ENCODE measurements around the gene TCF7.

TCF7 gene

DNA sequence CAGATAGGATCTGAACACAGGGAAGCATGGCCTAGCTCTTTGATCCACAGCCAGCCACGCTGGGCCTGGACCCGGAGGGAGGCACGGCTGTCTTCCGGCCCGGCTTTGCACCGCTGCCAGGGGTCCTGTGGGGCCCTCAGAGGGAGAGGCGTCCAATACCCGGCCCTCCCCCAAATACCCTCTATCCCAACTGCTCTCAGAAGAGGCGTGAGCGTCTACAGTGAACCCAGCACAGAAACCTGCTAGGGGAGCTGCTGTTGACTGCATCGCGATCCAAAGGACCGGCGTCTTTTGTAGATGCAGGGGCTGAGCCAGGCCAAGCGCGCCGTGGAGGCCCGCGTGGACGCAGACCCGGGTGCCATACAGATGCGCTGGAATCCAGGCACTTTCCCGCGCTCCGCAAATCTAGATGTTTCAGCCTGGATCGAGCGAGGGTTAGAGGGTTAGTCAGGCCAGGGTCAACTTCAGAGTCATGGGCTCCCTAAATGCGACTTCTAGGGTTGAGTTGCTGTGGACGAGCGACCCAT lies 1.1 kb upstream of the TCF7 start:
- no peak for DNase-seq (ENCODE audit: low spot score)

- DNase-seq (ENCODE audit: low spot score) = no peak
Observed at GRCh38 chr5:134114886-134115805, 665 bp downstream of the TCF7 start.

DNA sequence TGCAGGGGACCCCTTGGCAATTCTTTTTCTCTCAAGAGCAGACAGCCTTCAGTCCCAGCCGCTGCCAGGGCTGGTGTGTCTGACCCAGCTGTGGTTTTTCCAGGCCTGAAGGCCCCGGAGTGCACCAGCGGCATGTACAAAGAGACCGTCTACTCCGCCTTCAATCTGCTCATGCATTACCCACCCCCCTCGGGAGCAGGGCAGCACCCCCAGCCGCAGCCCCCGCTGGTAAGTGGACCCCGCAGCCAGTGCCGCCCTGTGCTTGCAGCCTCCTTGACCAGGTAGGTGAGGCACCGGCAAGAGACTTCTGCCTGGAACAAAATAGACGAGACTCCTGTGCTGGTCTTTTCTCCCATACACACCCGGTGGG lies 1.3 kb downstream of the TCF7 start:
- DNase-seq (ENCODE audit: low spot score) = peak; percentile 18

- DNase-seq (ENCODE audit: low spot score) = no peak
Observed at GRCh38 chr5:134116286-134116685, 1.8 kb downstream of the TCF7 start.

GRCh38 chr5:134116789-134117761 lies 2.6 kb downstream of the TCF7 start:
- no peak for DNase-seq (ENCODE audit: low spot score)

DNA sequence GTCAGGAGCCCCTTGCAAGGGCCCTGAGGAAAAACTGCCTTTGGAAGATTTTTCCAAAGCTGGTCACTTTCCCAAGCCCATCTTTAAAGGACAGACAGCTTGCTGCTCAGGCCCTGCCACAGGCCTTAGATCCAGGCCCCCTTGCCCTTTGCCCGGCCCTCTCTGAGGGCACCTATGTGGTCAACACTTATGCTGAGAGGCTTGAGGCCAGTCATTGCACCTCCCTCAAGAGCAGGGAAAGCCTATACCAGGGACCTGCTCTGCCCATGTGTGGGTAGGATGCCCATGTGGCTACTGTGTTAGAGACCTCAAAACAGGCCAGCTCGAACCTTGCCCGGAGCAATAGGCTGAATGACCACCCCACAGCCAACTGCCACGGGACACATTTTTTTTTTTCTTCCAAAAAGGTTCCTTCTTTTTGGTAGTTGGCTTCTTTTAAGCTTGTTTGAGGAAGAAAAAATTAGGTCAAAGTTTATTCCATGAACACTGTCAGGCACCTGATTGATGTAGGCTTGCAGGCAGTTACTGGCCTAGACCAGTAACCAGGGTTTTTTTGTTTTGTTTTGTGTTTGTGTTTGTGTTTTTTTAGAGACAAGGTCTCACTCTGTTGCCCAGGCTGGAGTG lies 3.8 kb downstream of the TCF7 start:
- DNase-seq (ENCODE audit: low spot score) = no peak

DNA sequence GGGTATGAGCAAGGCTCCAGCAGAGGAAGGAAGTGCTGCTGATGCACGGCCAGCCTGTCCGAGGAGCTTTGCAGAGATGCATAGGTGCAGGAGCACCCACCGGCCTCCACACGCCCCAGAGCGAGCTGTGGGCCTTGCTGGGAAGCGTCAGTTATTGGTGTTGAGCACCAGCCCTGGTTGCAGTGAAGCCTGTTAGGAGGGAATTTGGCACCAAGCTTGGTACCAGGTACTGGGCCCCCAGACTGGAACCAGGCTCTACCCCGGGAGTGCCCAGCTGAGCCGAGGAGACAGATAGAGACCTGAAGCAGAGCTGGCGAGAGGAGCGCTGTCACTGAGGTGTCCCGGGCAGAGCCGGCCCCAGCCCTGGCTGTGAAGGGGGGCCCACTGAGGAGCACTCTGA lies 5.2 kb downstream of the TCF7 start:
- DNase-seq (ENCODE audit: low spot score) = no peak

GRCh38 chr5:134120386-134121138 lies 6.1 kb downstream of the TCF7 start:
- no peak for DNase-seq (ENCODE audit: low spot score)

DNA sequence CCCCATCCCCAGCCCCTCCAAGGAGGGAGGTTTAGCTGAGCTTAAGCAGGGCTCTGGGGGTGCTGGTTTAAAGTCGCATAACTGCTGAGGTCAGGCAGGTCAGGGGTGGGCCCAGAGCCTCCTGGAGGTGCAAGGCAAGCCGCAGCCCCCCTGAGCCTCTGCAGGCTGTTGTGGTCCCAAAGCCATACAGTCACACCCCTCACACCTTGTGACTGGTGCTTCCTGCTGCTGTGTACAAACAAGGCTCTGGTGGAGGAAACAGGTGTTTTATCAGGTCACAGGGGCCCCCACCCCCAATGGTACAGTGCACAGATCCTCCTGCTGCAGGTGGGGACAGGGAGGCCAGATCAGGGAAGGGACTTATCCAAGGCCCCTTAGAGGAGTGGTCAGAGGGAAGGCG lies 8.0 kb downstream of the TCF7 start:
- DNase-seq (ENCODE audit: low spot score) = no peak

- no peak for DNase-seq (ENCODE audit: low spot score)
Observed at GRCh38 chr5:134123360-134123759, 8.9 kb downstream of the TCF7 start.

GRCh38 chr5:134124289-134125038 lies 10.0 kb downstream of the TCF7 start:
- DNase-seq (ENCODE audit: low spot score) = no peak

DNA sequence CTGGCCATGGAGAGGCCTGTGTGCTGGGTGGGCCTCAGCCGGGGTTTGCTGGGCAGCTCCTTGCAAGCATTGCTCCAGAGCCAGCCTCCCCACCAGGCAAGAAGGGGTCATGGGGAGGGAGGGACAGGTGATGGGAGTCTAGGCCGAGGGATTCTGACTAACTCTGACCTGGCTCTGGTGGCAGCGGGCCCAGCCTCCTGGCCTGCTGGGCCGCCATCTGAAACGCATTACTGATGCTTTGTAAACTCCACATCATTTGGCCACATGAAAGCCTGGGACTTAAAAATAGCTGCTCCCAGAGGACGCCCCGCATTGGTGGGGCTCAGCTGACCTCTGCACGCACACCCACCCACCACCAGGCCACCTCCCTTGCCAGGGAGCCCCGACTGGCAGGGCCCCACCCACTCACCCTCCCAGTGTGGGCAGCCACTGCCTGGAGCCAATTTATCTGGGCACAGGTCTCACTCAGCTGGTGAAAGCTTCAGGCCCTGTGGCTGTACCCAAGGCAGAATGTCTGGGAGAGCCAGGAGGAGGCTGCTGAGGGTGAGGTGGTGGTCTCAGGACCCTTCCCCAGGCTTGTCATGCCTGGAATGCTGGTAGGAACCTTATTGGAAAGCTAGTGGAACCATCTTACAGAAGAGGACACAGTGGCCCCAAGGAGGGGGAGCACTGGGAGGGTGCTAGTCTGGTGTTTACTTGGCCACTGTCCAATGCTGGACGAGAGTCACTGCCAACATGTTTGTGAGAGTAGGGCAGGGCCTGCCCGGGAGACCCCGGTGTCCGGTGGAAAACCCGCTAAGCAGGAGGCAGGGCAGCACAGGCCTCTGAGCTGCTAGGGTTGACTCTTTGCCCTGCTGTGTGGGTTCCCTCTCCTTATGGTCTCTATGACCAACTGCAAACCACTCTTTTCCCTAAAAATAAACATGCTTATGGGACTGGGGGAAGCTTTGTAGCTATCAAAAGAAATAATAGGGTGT lies 10.8 kb downstream of the TCF7 start:
- peak; percentile 89 for DNase-seq (ENCODE audit: low spot score)

DNA sequence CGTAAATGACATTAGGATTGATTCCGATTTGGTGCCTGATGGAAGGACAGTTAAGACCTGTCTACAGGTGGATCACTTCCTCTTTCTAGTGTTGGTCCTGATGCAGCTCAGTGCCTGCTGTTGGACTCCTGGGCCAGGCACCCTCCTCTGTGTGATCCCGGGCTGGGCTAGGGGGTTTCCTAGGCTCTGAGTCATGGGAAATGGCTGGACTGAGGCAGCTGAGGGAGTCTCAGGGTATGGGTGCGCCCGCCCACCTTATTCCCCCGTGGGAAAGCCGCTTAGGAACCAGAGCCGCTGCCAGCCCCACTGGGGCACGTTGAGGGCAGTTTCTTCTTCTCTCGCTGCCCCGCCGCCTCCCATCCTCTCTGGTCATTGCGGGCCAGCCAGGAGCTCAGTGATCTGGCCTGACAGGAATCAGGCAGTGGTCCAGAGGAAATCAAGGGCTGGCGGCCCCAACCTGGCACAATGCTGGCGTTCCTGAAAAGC lies 12.9 kb downstream of the TCF7 start:
- DNase-seq (ENCODE audit: low spot score) = peak; percentile 53

- DNase-seq (ENCODE audit: low spot score) = no peak
Observed at GRCh38 chr5:134127988-134128647, 13.6 kb downstream of the TCF7 start.

DNA sequence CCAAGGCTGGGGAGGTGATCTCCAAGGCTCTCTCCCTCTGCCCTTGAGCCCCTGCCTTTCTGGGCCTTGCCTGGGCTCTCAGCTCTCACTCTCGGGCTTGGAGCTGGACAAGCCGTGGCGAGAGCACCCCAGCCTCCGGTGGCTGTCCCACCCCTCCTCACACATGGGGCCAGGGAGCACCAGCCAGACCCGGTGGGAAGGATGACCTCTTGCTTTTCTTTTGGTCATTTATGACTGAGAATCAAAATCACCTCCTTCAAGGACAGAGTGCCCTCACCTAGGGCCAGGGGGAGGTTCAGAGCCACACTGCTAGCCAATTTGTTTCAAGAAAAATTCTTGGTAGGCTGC lies 14.1 kb downstream of the TCF7 start:
- no peak for DNase-seq (ENCODE audit: low spot score)

- no peak for DNase-seq (ENCODE audit: low spot score)
Observed at GRCh38 chr5:134129411-134130238, 15.1 kb downstream of the TCF7 start.

- DNase-seq (ENCODE audit: low spot score) = no peak
Observed at GRCh38 chr5:134130239-134130945, 15.9 kb downstream of the TCF7 start.
